Retinal pigment epithelial cell (primary cell): ENCODE measurements around the gene CXCR6.

Experiments
- DNase-seq: peaks from one replicate; pipeline ENCODE4 v3.0.0-alpha.2; 2010; ENCODE audit warnings: low read depth
- H3K4me3 ChIP-seq: 2 replicates; pipeline ENCODE4 v1.5.1; 2011; ENCODE audit warnings: mild to moderate bottlenecking, low read length, control low read depth, moderate library complexity
- TF ChIP-seq, protein P1 (sequence below): conservative IDR thresholded peaks from 2 replicates; pipeline ENCODE4 v1.5.1; 2011; ENCODE audit warnings: low read depth, low read length, control low read depth, inconsistent platforms

CXCR6 gene

DNA sequence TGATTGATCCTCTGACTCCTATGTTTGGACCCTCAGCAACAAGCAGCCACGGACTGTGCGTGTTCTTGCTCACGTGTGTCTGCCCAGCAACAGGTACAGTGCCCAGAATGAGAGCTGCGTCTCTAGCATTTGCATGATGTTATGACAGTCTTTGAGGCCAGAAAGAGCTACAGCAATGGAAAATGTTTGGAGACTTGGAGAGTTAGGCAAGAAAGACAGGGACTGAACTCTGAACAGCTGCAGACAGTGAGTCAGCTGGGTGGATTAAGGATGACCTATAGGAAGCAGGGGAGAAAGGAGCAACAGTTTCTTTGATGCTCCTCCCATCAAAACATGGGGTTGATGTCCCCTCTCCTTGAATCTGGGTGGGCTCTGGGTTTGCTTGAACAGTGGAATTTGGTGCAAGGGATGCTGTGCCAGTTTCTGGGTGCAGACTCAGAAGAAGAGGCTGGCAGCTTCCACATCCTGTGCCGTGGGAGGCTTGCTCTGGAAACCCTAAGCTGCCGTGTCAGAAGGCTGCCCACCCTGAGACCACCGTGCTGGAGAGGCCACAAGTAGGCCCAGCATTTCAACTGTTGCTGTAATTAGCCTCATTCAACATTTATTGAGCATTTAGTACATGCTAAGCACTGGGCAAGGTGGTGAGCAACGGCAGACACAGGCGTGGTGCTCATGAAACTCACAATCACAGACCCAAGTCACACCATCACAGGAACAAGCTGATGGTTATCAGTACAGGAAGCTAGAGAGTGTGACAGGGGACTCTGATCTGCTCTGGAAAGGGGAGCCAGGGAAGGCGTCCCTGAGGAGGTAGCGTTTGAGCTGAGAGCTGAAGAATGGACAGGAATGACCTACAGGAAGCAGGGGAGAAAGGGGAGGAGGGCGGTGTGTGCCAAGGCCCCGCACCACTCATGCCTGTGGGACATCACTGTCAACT, 35.2 kb upstream of the CXCR6 start:
- TF ChIP-seq, protein P1, sequence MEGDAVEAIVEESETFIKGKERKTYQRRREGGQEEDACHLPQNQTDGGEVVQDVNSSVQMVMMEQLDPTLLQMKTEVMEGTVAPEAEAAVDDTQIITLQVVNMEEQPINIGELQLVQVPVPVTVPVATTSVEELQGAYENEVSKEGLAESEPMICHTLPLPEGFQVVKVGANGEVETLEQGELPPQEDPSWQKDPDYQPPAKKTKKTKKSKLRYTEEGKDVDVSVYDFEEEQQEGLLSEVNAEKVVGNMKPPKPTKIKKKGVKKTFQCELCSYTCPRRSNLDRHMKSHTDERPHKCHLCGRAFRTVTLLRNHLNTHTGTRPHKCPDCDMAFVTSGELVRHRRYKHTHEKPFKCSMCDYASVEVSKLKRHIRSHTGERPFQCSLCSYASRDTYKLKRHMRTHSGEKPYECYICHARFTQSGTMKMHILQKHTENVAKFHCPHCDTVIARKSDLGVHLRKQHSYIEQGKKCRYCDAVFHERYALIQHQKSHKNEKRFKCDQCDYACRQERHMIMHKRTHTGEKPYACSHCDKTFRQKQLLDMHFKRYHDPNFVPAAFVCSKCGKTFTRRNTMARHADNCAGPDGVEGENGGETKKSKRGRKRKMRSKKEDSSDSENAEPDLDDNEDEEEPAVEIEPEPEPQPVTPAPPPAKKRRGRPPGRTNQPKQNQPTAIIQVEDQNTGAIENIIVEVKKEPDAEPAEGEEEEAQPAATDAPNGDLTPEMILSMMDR: no peak
- no peak overlapping the region for H3K4me3 ChIP-seq
- no peak for DNase-seq

GRCh38 chr3:45908761-45909160, 34.5 kb upstream of the CXCR6 start:
- TF ChIP-seq, protein P1: no peak
- H3K4me3 ChIP-seq: no peak overlapping the region
- no peak for DNase-seq

- no peak overlapping the region for H3K4me3 ChIP-seq
- TF ChIP-seq, protein P1: no peak
- no peak for DNase-seq
Measured at GRCh38 chr3:45909542-45909941, 33.7 kb upstream of the CXCR6 start.

DNA sequence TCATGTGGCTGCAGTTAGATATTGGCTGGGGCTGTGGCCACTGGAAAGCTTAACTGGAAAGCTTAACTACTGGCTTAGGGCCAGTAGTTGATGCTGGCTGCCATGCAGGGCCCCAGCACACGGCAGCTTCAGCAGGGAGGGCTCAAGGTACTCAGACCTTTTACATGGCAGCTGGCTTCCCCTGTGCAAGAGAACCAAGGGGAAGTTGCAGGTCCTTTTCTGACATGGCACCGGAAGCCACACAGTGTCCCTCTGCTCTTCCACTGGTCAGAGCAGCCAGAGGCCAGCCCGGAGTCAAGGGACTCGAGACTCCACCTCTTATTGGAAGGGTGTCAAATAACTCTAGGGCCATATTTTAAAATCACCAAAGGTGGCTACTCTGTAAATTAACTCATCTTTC, 32.4 kb upstream of the CXCR6 start:
- no peak for DNase-seq
- no peak overlapping the region for H3K4me3 ChIP-seq
- TF ChIP-seq, protein P1: no peak

- no peak overlapping the region for H3K4me3 ChIP-seq
- no peak for DNase-seq
- TF ChIP-seq, protein P1: no peak
Measured at GRCh38 chr3:45911511-45912226, 31.6 kb upstream of the CXCR6 start.

GRCh38 chr3:45912435-45912834, 30.8 kb upstream of the CXCR6 start:
- H3K4me3 ChIP-seq: no peak overlapping the region
- TF ChIP-seq, protein P1: no peak
- DNase-seq: no peak
